ENCODE measurements around the gene RAD51B. TPM values are rescaled to one million over a fixed set of nuclear protein-coding genes. Genes with fewer than 3 reads are reported as not detected.

Gene RAD51B
- total and polyA plus RNA-seq, 9 of the 15 experiments (the other 6 are each of a cell fraction or from before 2014, with no cell fraction given): 8.5 to 17.3 (median 11.3) TPM

DNA sequence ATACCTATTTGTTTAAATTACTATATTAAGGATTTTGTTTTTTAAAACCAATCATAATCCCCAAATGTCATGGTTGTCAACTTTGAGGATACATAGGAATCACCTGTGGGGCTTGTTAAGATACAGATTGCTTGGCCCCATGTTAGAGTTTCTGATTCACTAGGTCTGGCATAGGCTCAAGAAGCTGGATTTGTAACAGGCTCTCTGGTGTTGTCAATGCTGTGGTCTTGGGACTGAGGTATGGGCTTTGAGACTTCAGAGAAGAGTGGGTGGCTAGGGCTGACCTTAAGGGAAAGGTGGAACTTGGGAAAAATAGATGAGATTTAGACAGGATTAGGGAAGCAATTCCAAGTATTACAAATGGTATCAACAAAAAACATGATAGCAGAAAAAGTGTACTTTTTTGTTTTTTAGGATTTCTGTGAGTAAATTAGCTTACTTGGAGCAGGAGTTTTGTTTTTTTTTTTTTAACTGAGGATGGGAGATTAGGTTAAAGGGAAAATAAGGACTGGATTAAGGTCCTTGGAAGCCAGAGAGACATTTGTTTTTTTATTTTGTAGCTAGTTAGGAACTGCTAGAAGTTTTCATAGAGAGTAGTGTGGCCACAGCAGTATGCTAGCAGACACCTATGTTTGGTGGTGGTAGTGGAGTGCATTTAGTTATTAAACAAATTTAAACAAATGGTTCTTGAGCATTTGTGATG is 88.6 kb downstream of the RAD51B start (continued):
- TF ChIP-seq, protein P1, sequence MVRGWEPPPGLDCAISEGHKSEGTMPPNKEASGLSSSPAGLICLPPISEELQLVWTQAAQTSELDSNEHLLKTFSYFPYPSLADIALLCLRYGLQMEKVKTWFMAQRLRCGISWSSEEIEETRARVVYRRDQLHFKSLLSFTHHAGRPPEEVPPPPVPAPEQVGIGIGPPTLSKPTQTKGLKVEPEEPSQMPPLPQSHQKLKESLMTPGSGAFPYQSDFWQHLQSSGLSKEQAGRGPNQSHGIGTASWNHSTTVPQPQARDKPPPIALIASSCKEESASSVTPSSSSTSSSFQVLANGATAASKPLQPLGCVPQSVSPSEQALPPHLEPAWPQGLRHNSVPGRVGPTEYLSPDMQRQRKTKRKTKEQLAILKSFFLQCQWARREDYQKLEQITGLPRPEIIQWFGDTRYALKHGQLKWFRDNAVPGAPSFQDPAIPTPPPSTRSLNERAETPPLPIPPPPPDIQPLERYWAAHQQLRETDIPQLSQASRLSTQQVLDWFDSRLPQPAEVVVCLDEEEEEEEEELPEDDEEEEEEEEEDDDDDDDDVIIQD (CRISPR knock-in tag; IDR thresholded peaks at IDR 0.05): no peak

DNA sequence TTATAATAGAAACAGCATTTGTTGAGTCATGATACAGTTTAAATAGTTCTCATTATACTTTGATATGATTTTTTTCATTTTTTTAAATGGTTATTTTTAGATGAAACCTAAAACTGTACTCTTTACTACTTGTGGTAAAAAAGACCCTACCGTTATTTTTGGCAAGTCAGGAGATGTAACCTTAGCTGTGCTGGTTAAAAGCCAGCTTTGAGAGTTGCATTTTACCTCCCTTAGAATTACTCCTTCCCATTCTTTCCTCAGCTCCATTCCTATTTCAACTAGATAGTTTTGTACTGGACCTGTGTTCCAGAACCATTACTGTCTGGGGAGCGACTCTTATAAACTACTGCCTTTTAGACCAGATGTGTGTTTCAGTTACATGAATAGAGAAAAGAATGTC is 92.0 kb downstream of the RAD51B start:
- no peak for ATAC-seq
- intact Hi-C loops (cut with micrococcal nuclease) (no loop called here), in situ Hi-C loops (cut with MboI) (no loop called here)
- no peaks in the 10 kb centered on the region for H3K79me2 ChIP-seq (ENCODE audit: control insufficient read depth, insufficient read depth, low read length)
- BruUV-seq (replicated peaks): no TSS peak
- no peak overlapping the region for H2AFZ ChIP-seq (ENCODE audit: low read depth, low read length)
- no peaks in the 10 kb centered on the region for H4K20me1 ChIP-seq (replicated peaks; ENCODE audit: control insufficient read depth, insufficient read depth, low read length)
- H3K9ac ChIP-seq (ENCODE audit: insufficient read depth in 1 of 2, low read depth in 2 of 2, low read length in 2 of 2): no peak overlapping the region
- no peaks in the 10 kb centered on the region; a peak in 1 of 5 replicates for H3K4me1 ChIP-seq (replicated peaks in 1 of 2; ENCODE audit: control insufficient read depth in 2 of 2, insufficient read depth in 2 of 2, low read length in 2 of 2)
- ChIA-PET POLR2A (no interaction called here), CTCF (ENCODE audit: low intra/inter-chr PET ratio) (no interaction called here)
- no peaks in the 10 kb centered on the region for H3K9me3 ChIP-seq (replicated peaks; ENCODE audit: control insufficient read depth, insufficient read depth, low read depth, low read length)
- H3K4me3 ChIP-seq: no peak overlapping the region
- 59% methylated on average over 2 of the region's 2 CpGs for WGBS (ENCODE audit: insufficient coverage, low coverage, missing lambda C conversion rate)
- no peak overlapping the region for H3K27ac ChIP-seq (ENCODE audit: extremely low read depth, low read depth, low read length)
- no peak for FAIRE-seq
- H3K4me2 ChIP-seq (ENCODE audit: insufficient read depth, low read length): no peak overlapping the region
- no peaks in the 10 kb centered on the region for H3K36me3 ChIP-seq (ENCODE audit: control insufficient read depth, insufficient read depth, low read length)
- DNase-seq (ENCODE audit: extremely low read depth in 1 of 4, low spot score in 3 of 4): no peak
- H3K27me3 ChIP-seq (ENCODE audit: control insufficient read depth in 2 of 2, insufficient read depth in 2 of 2, low read length in 2 of 2): no peaks in the 10 kb centered on the region
- no peaks in the 10 kb centered on the region for H3K9me1 ChIP-seq (ENCODE audit: control insufficient read depth, insufficient read depth, low read length)
- TF ChIP-seq, protein P2, sequence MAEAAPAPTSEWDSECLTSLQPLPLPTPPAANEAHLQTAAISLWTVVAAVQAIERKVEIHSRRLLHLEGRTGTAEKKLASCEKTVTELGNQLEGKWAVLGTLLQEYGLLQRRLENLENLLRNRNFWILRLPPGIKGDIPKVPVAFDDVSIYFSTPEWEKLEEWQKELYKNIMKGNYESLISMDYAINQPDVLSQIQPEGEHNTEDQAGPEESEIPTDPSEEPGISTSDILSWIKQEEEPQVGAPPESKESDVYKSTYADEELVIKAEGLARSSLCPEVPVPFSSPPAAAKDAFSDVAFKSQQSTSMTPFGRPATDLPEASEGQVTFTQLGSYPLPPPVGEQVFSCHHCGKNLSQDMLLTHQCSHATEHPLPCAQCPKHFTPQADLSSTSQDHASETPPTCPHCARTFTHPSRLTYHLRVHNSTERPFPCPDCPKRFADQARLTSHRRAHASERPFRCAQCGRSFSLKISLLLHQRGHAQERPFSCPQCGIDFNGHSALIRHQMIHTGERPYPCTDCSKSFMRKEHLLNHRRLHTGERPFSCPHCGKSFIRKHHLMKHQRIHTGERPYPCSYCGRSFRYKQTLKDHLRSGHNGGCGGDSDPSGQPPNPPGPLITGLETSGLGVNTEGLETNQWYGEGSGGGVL (CRISPR knock-in tag; IDR thresholded peaks at IDR 0.05): no peak
- TF ChIP-seq CBX2 (IDR thresholded peaks at IDR 0.05; ENCODE audit: insufficient read depth, low read length, poor library complexity, severe bottlenecking): no peak
- no peak for TF ChIP-seq U2AF2 (optimal IDR thresholded peaks at IDR 0.05; ENCODE audit: low read depth, low read length)
- TF ChIP-seq, protein P3, sequence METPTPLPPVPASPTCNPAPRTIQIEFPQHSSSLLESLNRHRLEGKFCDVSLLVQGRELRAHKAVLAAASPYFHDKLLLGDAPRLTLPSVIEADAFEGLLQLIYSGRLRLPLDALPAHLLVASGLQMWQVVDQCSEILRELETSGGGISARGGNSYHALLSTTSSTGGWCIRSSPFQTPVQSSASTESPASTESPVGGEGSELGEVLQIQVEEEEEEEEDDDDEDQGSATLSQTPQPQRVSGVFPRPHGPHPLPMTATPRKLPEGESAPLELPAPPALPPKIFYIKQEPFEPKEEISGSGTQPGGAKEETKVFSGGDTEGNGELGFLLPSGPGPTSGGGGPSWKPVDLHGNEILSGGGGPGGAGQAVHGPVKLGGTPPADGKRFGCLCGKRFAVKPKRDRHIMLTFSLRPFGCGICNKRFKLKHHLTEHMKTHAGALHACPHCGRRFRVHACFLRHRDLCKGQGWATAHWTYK (CRISPR knock-in tag; IDR thresholded peaks at IDR 0.05): no peak
- TF ChIP-seq, protein P4, sequence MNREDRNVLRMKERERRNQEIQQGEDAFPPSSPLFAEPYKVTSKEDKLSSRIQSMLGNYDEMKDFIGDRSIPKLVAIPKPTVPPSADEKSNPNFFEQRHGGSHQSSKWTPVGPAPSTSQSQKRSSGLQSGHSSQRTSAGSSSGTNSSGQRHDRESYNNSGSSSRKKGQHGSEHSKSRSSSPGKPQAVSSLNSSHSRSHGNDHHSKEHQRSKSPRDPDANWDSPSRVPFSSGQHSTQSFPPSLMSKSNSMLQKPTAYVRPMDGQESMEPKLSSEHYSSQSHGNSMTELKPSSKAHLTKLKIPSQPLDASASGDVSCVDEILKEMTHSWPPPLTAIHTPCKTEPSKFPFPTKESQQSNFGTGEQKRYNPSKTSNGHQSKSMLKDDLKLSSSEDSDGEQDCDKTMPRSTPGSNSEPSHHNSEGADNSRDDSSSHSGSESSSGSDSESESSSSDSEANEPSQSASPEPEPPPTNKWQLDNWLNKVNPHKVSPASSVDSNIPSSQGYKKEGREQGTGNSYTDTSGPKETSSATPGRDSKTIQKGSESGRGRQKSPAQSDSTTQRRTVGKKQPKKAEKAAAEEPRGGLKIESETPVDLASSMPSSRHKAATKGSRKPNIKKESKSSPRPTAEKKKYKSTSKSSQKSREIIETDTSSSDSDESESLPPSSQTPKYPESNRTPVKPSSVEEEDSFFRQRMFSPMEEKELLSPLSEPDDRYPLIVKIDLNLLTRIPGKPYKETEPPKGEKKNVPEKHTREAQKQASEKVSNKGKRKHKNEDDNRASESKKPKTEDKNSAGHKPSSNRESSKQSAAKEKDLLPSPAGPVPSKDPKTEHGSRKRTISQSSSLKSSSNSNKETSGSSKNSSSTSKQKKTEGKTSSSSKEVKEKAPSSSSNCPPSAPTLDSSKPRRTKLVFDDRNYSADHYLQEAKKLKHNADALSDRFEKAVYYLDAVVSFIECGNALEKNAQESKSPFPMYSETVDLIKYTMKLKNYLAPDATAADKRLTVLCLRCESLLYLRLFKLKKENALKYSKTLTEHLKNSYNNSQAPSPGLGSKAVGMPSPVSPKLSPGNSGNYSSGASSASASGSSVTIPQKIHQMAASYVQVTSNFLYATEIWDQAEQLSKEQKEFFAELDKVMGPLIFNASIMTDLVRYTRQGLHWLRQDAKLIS (CRISPR knock-in tag; IDR thresholded peaks at IDR 0.05): no peak
- TF ChIP-seq HNRNPH1 (optimal IDR thresholded peaks at IDR 0.05; ENCODE audit: low read depth, low read length): no peak
- no peak for TF ChIP-seq SMARCA5 (IDR thresholded peaks at IDR 0.05)
- no peak for TF ChIP-seq ELF4 (CRISPR knock-in tag; IDR thresholded peaks at IDR 0.05)
- TF ChIP-seq, protein P5, sequence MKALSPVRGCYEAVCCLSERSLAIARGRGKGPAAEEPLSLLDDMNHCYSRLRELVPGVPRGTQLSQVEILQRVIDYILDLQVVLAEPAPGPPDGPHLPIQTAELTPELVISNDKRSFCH (CRISPR knock-in tag; IDR thresholded peaks at IDR 0.05): no peak
- TF ChIP-seq, protein P5 (tag; IDR thresholded peaks at IDR 0.05): no peak

Measured in K562 (cell line).